Tibial nerve (tissue), 4 donors: ENCODE data around the gene CNPPD1. TPM values are rescaled to one million over a fixed set of nuclear protein-coding genes. Genes with fewer than 3 reads are reported as not detected.

Experiments
- DNase-seq, 2 donors: peaks; one replicate each; pipeline ENCODE4 v3.0.0-alpha.2; 2019; ENCODE audit warnings: low spot score in 2 of 2
- H3K27ac ChIP-seq, 4 donors: fragments of 200-600 bp; sonication (generic) in 3 of 4; one replicate each; pipeline ENCODE4 v1.5.1; 2017 to 2019; ENCODE audit warnings: mild to moderate bottlenecking in 1 of 4
- H3K27me3 ChIP-seq, 2 donors: fragments of 200-600 bp; sonication (generic) in 1 of 2; one replicate each; pipeline versions ENCODE4 v1.5.1 to v1.6.0; 2017 to 2019
- H3K36me3 ChIP-seq, 3 donors: fragments of 200-600 bp; sonication (generic); one replicate each; pipeline ENCODE4 v1.5.1; 2018 to 2019
- H3K4me1 ChIP-seq, 4 donors: fragments of 200-600 bp; sonication (generic) in 3 of 4; one replicate each; pipeline ENCODE4 v1.5.1; 2017 to 2019
- H3K4me3 ChIP-seq, 4 donors: fragments of 200-600 bp; sonication (generic) in 3 of 4; one replicate each; pipeline ENCODE4 v1.5.1; 2017 to 2019; ENCODE audit warnings: mild to moderate bottlenecking in 1 of 4, moderate library complexity in 1 of 4
- H3K9me3 ChIP-seq, 4 donors: fragments of 200-600 bp; sonication (generic) in 3 of 4; one replicate each; pipeline ENCODE4 v1.5.1; 2017 to 2019
- EP300 ChIP-seq, 2 donors: sonication (generic); formaldehyde crosslinking; IDR thresholded peaks; one replicate each; pipeline ENCODE4 v1.6.1; 2017; ENCODE audit warnings: antibody characterized with exemption in 2 of 2, mild to moderate bottlenecking in 1 of 2
- POLR2A ChIP-seq, 2 donors: fragments of 450-650 bp; IDR thresholded peaks; one replicate each; pipeline ENCODE4 v1.6.1; 2017; ENCODE audit warnings: antibody characterized with exemption in 2 of 2, mild to moderate bottlenecking in 2 of 2, moderate library complexity in 2 of 2
- WGBS, 2 donors: methylation state at CpG; one replicate each; pipeline ENCODE4 v1.1.5; 2018; 5-methylcytosine and 5-hydroxymethylcytosine counted together
- total RNA-seq, 4 donors: library from RNA; depleted of rRNA; stranded (reverse); fragments of >200 nt; gene quantifications; one replicate each; pipeline ENCODE4 v1.1.0, GENCODE V29; 2016
- TF ChIP-seq, protein P1 (sequence below), 5 experiments: fragments of 200-600 bp in 3 of 5; fragments of 450-650 bp in 2 of 5; sonication (generic) in 3 of 5; IDR thresholded peaks; one replicate each; pipeline ENCODE4 v1.5.1; 2016 to 2019; ENCODE audit warnings: antibody characterized with exemption in 5 of 5, mild to moderate bottlenecking in 3 of 5, moderate library complexity in 2 of 5

Gene CNPPD1
- 10 to 100 TPM; 38.8 to 51.3 (median 49.4) TPM for total RNA-seq

- H3K4me3 ChIP-seq, result peak within 1 kb of the TSS; percentile 83 to 94 (median 92)
- WGBS, 2 donors, result 0 to 1% methylated on average over 23 to 39 of the region's 69 CpGs
- peak within 1 kb of the TSS; percentile 92 to 99 (median 98) for H3K27ac ChIP-seq
- TF ChIP-seq, protein P1, sequence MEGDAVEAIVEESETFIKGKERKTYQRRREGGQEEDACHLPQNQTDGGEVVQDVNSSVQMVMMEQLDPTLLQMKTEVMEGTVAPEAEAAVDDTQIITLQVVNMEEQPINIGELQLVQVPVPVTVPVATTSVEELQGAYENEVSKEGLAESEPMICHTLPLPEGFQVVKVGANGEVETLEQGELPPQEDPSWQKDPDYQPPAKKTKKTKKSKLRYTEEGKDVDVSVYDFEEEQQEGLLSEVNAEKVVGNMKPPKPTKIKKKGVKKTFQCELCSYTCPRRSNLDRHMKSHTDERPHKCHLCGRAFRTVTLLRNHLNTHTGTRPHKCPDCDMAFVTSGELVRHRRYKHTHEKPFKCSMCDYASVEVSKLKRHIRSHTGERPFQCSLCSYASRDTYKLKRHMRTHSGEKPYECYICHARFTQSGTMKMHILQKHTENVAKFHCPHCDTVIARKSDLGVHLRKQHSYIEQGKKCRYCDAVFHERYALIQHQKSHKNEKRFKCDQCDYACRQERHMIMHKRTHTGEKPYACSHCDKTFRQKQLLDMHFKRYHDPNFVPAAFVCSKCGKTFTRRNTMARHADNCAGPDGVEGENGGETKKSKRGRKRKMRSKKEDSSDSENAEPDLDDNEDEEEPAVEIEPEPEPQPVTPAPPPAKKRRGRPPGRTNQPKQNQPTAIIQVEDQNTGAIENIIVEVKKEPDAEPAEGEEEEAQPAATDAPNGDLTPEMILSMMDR (IDR thresholded peaks at IDR 0.05), result peak in 1 of 5 experiments; percentile 56
- TF ChIP-seq EP300 (IDR thresholded peaks at IDR 0.05) (peak; percentile 78 to 100), POLR2A (IDR thresholded peaks at IDR 0.05) (peak; percentile 98 to 99)
- DNase-seq, result peak; percentile 81 to 83
- no peaks in the 10 kb centered on the region for H3K9me3 ChIP-seq
- peaks cover 0 to 57% (median 23%) of the 10 kb centered on the region in 3 donors for H3K36me3 ChIP-seq
- peaks cover 3 to 38% (median 25%) of the 10 kb centered on the region in 4 donors for H3K4me1 ChIP-seq
- H3K27me3 ChIP-seq, result no peaks in the 10 kb centered on the region
Measured at GRCh38 chr2:219176818-219177551, at the start of gene CNPPD1. CNPPD1 (minus strand) TSS chr2:219176925; CDS start chr2:219176828, 97 bp downstream.

DNA sequence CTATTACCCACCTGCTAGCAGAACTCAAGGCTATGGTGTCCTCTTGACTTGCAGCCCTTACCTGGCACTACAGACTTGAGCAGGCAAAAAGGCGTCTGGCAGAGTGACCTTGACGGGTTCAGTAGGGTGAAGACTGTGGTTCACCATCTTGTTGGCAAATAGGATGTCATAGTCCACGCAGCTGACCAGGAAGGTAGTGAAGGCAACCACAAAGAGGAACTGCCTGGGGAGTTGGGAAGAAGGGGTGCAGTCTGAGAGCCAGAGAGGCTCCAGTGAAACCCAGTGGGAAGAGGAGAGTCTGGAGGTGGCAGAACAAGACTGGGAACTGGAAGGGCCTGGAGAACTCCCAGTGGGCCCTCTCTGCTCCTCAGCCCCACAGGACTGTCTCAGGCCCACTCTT lies 48.6 kb upstream of the CNPPD1 start:
- WGBS, 2 donors, result 85 to 87% methylated on average over 3 of the region's 3 CpGs
- H3K27me3 ChIP-seq, result no peaks in the 10 kb centered on the region
- no peak for TF ChIP-seq EP300 (IDR thresholded peaks at IDR 0.05)
- TF ChIP-seq, protein P1 (IDR thresholded peaks at IDR 0.05), result no peak
- TF ChIP-seq POLR2A (IDR thresholded peaks at IDR 0.05), result no peak
- H3K4me1 ChIP-seq, result peaks cover 0 to 22% (median 12%) of the 10 kb centered on the region in 4 donors
- peaks cover 4 to 65% (median 31%) of the 10 kb centered on the region in 3 donors for H3K36me3 ChIP-seq
- no peaks in the 10 kb centered on the region for H3K9me3 ChIP-seq
- no peak overlapping the region for H3K4me3 ChIP-seq
- H3K27ac ChIP-seq, result no peak overlapping the region
- DNase-seq, result no peak

DNA sequence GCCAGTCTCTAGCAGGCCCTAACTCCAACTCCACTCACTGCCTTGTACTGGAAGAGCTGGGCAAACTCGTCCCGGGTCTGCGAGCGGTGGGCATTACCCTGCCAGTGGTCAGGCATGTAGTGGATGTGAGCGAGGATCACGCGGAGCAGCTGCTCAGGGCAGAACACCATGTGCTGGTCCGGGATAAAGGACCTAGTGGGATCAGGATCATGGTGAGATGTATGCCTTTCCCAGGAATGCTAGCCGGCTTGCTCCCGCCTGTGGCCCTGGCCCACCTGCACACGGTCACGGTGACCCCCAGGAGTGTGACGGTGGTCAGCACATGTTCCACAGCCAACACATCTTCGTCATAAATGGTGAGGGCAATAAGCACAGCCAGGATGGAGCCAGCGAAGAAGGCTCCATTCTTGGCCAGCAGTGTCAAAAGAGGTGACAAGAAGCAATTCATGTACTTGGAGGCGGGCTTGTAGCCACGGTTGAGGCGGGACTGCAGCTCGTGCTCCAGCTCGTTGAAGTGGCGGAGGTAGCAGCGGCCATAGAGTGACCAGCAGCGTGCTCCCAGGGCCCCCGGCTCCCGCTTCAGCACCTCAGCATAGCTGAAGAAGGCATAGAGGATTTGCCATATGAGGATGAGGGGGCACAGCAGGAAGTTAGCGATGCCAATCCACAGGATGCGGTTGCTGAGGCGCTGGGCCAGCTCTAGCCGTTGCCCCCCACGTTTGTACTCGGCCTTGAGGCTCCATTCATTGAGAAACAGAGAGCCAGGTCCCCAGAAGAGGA lies 47.3 kb upstream of the CNPPD1 start:
- Histone ChIP-seq H3K4me1 (peaks cover 0 to 33% (median 20%) of the 10 kb centered on the region in 4 donors), H3K36me3 (peaks cover 4 to 70% (median 31%) of the 10 kb centered on the region in 3 donors)

DNA sequence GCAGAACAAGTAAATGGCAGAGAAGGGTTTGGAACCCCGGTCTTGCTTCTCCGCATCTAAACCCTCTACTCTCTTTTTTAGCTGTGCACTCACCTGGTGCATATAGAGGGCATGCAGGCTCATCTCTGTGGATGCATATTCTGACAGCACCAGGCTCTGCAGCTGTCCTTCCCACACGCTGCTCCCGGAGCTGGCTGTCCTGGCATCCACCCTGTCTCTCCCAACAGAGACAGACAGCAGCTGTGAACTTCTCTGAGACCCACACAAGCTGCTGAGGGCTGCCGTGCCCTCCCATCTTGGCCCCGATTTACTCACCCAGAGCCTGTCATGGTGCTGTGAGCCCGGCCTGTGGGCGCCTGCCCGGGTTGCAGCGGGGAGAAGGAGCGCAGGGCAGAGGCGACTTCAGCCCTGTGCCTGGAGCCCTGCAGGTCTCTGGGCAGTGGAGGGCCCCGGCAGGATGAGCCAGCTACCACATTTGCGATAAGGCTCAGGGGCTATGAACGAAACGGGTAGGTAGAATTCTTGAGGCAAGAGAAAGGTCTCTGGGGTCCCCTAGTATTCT lies 45.3 kb upstream of the CNPPD1 start:
- Histone ChIP-seq H3K9me3 (no peaks in the 10 kb centered on the region), H3K27ac (no peak overlapping the region), H3K36me3 (peaks cover 4 to 70% (median 31%) of the 10 kb centered on the region in 3 donors), H3K27me3 (no peaks in the 10 kb centered on the region), H3K4me3 (no peak overlapping the region), H3K4me1 (peaks cover 0 to 32% (median 21%) of the 10 kb centered on the region in 4 donors)
- TF ChIP-seq POLR2A (IDR thresholded peaks at IDR 0.05), result no peak
- no peak for TF ChIP-seq EP300 (IDR thresholded peaks at IDR 0.05)
- TF ChIP-seq, protein P1 (IDR thresholded peaks at IDR 0.05), result no peak
- WGBS, 2 donors, result 90 to 92% methylated on average over 11 to 16 of the region's 16 CpGs
- DNase-seq, result no peak

More for the DNA sequence above, 47.3 kb upstream of the CNPPD1 start:
- WGBS, 2 donors, result 90 to 93% methylated on average over 31 of the region's 31 CpGs
- TF ChIP-seq POLR2A (IDR thresholded peaks at IDR 0.05) (no peak), EP300 (IDR thresholded peaks at IDR 0.05) (no peak)
- TF ChIP-seq, protein P1 (IDR thresholded peaks at IDR 0.05), result no peak
- Histone ChIP-seq H3K27me3 (no peaks in the 10 kb centered on the region), H3K9me3 (no peaks in the 10 kb centered on the region), H3K4me3 (no peak overlapping the region), H3K27ac (no peak overlapping the region)
- DNase-seq, result no peak
